Measurements from ENCODE around the gene FAHD2A.
"Not testable (repeated sequence)": the region's sequence is repeated elsewhere in the genome, so short reads cannot be mapped to it uniquely, and the experiment has no call there.

Gene FAHD2A

DNA sequence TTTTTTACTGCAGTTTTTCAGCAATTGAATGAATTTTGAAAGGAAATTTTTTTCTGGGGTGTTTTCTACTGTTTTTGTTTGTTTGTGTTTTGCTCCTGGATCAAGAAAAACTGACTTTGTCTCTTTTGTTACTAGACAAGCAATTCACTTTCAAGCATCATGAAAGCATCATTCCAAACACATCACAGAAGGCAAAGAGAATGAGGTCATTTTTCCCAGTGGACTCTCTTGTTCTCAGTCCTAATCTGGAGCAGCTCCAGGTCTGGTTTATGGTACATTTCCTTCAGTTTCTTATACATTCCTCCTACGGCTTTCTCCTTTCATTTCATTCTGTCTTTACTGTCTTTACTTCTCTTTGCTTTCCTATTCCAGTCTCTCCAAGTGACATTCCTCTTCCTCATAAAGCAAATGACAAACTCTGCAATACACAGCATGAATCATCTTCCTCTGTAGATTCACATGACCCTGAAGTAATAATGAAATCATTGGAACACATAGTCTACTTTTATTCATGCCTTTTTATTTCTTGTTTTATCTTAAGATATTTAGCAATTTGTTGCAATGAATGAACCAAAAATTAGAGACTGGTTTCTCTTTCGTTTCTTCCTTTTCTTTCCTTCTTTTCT lies 40.1 kb downstream of the FAHD2A start:
- DNase-seq, result not testable (repeated sequence)

GRCh38 chr2:95445317-95445716 lies 42.8 kb downstream of the FAHD2A start:
- DNase-seq, result not testable (repeated sequence)

DNA sequence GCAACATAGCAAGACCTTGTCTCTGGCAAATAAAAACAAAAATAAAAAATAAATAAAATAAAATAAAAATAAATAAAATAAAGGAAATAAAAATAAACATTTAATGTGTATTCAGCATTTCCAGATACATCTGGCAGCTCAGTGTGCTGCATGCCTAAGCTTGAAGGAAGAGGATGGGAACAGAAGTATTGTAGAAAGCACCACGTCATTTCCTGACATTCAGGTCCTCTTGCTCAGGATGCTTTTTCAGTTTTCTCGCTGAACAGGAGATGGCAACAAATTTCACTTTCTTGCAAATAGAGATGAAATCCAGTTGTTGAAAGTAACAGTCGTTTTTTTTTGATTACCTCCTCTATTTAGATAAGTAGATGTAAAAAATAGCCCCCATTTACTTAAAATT lies 60.8 kb downstream of the FAHD2A start:
- not testable (repeated sequence) for DNase-seq

Data from NCI-H524 (cell line).